GM18951 (cell line): Measurements from ENCODE around the gene CCL3.
A peak's percentile ranks its signal among the peaks of the same experiment; 100 is the strongest.
"Not testable (repeated sequence)": the region's sequence is repeated elsewhere in the genome, so short reads cannot be mapped to it uniquely, and the experiment has no call there.

Experiments used
- POLR2A ChIP-seq: IDR thresholded peaks from 4 replicates; pipeline ENCODE4 v1.6.1; 2011; ENCODE audit warnings: mild to moderate bottlenecking; ENCODE audit not compliant: insufficient read length, insufficient read depth; ENCODE audit errors: extremely low read depth
- in situ Hi-C: fragments of 300-500 bp; cut with MboI; formaldehyde crosslinking; loops from one replicate; pipeline ENCODE4 v1.12.0; 2022; ENCODE audit warnings: low sequenced_read_pairs, mixed read lengths, inconsistent platforms; ENCODE audit not compliant: unreplicated experiment

CCL3 gene

DNA sequence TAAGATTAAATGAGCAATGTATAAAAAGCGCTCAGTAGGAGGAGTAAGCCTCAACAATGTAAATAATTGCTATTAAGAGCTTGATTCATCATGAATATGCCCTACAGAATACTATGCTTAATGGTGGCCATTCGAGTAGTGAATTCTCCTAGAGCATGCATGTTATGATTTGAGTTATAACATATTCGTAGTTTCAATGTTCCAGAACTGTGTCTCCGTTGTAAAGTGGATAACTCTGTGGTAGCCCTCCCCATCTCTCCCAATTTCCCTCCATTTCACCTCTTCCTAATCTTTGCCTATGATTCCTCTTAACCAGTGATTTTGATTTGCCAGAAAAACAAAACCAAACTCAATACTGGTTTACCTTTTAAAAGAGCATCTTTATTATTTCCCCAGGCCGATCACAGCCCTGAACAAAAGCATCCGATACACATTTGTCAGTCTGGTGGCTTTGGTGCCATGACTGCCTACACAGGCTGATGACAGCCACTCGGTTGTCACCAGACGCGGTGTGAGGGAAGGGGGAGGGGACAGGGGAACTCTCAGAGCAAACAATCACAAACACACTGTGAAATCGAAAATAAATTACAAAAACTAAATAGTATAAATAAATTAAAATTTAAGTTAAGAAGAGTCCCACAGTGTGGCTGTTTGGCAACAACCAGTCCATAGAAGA lies 1.9 kb downstream of the CCL3 start:
- peak; percentile 46 for TF ChIP-seq POLR2A
- in situ Hi-C loops, result not testable (repeated sequence)

DNA sequence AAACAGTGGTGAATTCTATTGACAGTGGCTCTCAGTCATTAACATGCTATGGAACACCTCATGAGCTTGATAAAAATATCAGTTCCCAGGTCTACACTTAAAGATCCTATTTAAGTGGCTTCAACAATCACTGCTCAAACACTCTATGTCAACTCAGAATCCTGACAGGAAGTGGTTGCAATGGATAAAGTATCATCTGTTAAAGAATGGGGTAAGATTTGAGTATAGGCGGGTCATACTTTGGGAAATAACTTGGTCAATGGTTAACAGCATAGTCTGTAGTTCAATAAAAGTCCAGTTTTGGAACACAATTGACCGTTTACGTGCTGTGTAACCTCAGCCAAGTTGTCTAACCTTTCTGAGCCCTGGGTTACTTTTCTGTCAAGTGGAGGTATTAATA lies 2.5 kb downstream of the CCL3 start:
- TF ChIP-seq POLR2A, result peak; percentile 34
- in situ Hi-C loops, result not testable (repeated sequence)

- TF ChIP-seq POLR2A, result no peak
- in situ Hi-C loops, result no loop called here
Observed at GRCh38 chr17:36086791-36087190, 3.2 kb downstream of the CCL3 start.

- TF ChIP-seq POLR2A, result no peak
- in situ Hi-C loops, result no loop called here
Observed at GRCh38 chr17:36085765-36086164, 4.2 kb downstream of the CCL3 start.

DNA sequence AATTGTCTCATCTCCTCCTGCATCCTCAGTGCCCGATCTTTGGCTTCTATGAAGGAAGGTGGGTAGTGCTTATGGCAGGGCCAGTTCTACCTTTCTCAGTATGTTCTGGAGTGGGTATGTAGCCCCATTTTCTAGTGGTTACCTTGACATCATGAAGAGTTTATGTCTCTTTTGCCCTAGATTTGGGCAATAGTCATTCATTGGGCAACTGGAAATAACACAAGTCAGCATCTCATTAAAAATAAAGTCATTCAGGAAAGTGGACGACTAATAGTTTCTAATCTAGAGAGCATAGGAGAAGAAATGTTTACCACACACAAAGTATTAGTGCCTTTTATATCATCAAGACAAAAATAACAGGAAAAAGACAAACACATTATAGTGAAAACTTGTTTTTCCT lies 6.3 kb downstream of the CCL3 start:
- in situ Hi-C loops, result not testable (repeated sequence)

DNA sequence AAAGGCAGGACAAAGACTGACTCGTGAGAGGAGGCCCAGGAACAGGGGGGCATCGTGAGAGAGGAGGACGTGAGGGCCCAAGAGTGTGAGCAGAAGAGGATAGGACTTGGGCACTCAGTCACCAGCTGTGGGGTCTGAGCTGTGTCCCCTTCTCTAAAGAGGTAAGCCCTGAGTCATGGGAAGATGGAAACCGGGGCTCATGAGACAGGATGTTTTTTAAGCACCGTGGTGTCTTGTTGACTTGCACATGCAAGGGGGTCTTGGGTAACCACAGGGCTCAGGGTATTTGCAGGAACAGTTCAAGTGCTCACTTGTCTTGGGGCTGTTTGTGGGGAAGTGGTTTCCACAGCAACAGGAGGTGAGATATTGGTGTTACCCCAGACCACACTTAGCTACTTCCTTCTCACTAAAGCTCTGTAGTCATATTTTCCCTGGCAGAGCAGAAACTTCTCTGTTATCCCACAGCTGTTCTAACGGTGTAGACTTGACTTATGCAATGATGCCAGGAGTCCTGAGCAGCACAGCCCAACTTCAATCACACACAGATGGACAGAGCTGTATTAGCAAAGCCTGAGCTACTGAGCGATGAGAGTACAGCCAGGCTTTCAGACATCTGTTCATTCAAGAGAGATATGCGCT lies 7.3 kb downstream of the CCL3 start:
- in situ Hi-C loops, result not testable (repeated sequence)

GRCh38 chr17:36081681-36082471 lies 8.1 kb downstream of the CCL3 start:
- in situ Hi-C loops, result not testable (repeated sequence)

GRCh38 chr17:36074365-36074764 lies 15.6 kb downstream of the CCL3 start:
- TF ChIP-seq POLR2A, result no peak
- in situ Hi-C loops, result no loop called here

DNA sequence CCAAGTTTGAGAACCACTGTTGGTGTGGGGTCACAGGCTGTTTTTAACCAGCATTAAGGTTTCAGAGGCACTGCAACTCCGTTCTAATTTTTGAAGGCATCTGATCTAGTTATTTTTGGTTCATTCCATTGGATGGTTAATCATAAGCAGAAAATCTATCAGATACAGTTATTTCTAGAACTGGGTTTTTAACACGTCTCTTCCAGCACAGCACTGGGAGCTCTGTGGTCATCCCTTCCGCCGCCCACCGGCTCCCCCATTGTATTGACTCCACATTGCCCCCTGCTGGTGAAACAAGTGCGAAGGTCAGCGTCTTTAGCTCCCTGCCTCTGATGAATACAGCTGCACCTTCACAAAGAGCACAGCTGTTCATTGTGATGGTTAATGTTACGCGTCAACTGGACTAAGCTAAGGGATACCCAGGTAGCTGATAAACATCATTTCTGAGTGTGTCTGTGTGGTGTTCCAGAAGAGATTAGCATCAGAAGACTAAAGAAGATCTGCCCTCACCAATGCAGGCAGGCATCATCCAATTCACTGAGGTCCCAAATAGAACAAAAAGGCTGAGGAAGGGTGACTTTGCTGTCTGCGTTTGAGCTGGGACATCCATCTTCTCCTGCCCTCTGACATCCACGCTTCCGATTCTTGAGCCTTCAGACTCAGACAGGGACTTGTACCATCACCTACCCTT lies 17.4 kb downstream of the CCL3 start:
- no peak for TF ChIP-seq POLR2A
- in situ Hi-C loops, result no loop called here

DNA sequence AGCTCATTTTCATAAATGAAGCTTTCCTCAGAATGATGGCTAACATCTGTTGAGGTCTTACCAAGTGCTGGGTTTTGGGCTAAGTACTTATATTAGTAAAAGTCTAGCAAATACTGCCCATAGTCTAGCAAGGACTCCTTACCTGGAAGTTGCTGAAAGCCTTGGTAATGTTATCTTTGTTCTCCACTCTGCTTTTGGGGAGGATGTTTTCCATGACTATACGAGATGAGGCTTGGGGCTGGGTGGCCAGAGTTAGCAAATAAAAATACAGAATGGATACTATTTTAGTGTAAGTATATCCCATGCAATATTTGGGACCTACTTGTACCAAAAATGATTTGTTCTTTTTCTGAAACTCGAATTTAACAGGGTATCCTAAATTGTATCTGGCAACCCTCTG lies 18.2 kb downstream of the CCL3 start:
- TF ChIP-seq POLR2A, result no peak
- in situ Hi-C loops, result no loop called here

DNA sequence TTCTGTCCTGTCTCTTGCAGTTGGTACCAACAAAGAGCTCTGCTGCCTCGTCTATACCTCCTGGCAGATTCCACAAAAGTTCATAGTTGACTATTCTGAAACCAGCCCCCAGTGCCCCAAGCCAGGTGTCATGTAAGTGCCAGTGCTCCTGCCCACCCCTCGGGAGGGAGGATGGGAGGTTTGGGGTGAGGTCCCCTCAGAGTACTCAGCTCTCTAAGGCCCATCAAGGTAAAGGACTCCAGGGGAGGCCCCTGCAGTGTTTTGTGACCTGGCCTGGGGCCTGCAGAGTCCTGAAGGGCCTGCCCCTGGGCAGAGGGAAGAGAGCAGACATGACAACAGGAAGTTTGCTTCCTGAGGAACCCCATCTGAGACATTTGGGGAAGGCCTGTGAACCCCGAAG lies 19.5 kb downstream of the CCL3 start:
- in situ Hi-C loops, result no loop called here
- no peak for TF ChIP-seq POLR2A

- TF ChIP-seq POLR2A, result no peak
- in situ Hi-C loops, result no loop called here
Observed at GRCh38 chr17:36069136-36069535, 20.8 kb downstream of the CCL3 start.

- in situ Hi-C loops, result no loop called here
- TF ChIP-seq POLR2A, result no peak
Observed at GRCh38 chr17:36068524-36068923, 21.4 kb downstream of the CCL3 start.
